ENCODE measurements around the gene MORN4.

- TF ChIP-seq, protein P1, sequence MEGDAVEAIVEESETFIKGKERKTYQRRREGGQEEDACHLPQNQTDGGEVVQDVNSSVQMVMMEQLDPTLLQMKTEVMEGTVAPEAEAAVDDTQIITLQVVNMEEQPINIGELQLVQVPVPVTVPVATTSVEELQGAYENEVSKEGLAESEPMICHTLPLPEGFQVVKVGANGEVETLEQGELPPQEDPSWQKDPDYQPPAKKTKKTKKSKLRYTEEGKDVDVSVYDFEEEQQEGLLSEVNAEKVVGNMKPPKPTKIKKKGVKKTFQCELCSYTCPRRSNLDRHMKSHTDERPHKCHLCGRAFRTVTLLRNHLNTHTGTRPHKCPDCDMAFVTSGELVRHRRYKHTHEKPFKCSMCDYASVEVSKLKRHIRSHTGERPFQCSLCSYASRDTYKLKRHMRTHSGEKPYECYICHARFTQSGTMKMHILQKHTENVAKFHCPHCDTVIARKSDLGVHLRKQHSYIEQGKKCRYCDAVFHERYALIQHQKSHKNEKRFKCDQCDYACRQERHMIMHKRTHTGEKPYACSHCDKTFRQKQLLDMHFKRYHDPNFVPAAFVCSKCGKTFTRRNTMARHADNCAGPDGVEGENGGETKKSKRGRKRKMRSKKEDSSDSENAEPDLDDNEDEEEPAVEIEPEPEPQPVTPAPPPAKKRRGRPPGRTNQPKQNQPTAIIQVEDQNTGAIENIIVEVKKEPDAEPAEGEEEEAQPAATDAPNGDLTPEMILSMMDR (IDR thresholded peaks at IDR 0.05) = no peak
- no peak for TF ChIP-seq POLR2A (IDR thresholded peaks at IDR 0.05)
Measured at GRCh38 chr10:97667463-97667862, 34.2 kb upstream of the MORN4 start.

All from Peyer's patch (tissue), 4 donors.